ENCODE data around the gene SLC10A7. TPM values are rescaled to one million over a fixed set of nuclear protein-coding genes. Genes with fewer than 3 reads are reported as not detected.

The SLC10A7 gene
- total RNA-seq, 4 donors from 2014 or later, result 7.4 to 34.5 (median 17.1) TPM

- no peak overlapping the region for H3K27ac ChIP-seq
- TF ChIP-seq CTCF (IDR thresholded peaks at IDR 0.05) (no peak), POLR2A (IDR thresholded peaks at IDR 0.05) (no peak)
- H3K4me1 ChIP-seq, result no peaks in the 10 kb centered on the region
- no peaks in the 10 kb centered on the region for H3K9me3 ChIP-seq
- no peaks in the 10 kb centered on the region for H3K36me3 ChIP-seq
- intact Hi-C loops (cut with DNase I; ENCODE audit: low total_unique reads), result no loop called here
- no peaks in the 10 kb centered on the region for H3K27me3 ChIP-seq
- no peak overlapping the region for H3K4me3 ChIP-seq
- no peak for DNase-seq
Observed at GRCh38 chr4:146472404-146472803, 49.3 kb downstream of the SLC10A7 start.

- no peaks in the 10 kb centered on the region for H3K27me3 ChIP-seq
- intact Hi-C loops (cut with DNase I; ENCODE audit: low total_unique reads), result no loop called here
Observed at GRCh38 chr4:146470604-146471003, 51.1 kb downstream of the SLC10A7 start.

GRCh38 chr4:146469022-146469421 lies 52.7 kb downstream of the SLC10A7 start:
- intact Hi-C loops (cut with DNase I; ENCODE audit: low total_unique reads), result no loop called here
- Histone ChIP-seq H3K4me1 (no peaks in the 10 kb centered on the region), H3K36me3 (no peaks in the 10 kb centered on the region), H3K4me3 (no peak overlapping the region), H3K9me3 (no peaks in the 10 kb centered on the region), H3K27ac (no peak overlapping the region), H3K27me3 (no peaks in the 10 kb centered on the region)
- no peak for DNase-seq
- no peak for TF ChIP-seq POLR2A (IDR thresholded peaks at IDR 0.05)
- TF ChIP-seq CTCF (IDR thresholded peaks at IDR 0.05), result no peak

More at GRCh38 chr4:146470604-146471003, 51.1 kb downstream of the SLC10A7 start:
- Histone ChIP-seq H3K27ac (no peak overlapping the region), H3K4me3 (no peak overlapping the region), H3K36me3 (no peaks in the 10 kb centered on the region), H3K4me1 (no peaks in the 10 kb centered on the region), H3K9me3 (no peaks in the 10 kb centered on the region)
- no peak for TF ChIP-seq POLR2A (IDR thresholded peaks at IDR 0.05)
- no peak for TF ChIP-seq CTCF (IDR thresholded peaks at IDR 0.05)
- no peak for DNase-seq

GRCh38 chr4:146465628-146466027 lies 56.1 kb downstream of the SLC10A7 start:
- no peaks in the 10 kb centered on the region for H3K27me3 ChIP-seq
- no peak overlapping the region for H3K27ac ChIP-seq
- no peaks in the 10 kb centered on the region for H3K4me1 ChIP-seq
- TF ChIP-seq POLR2A (IDR thresholded peaks at IDR 0.05) (no peak), CTCF (IDR thresholded peaks at IDR 0.05) (no peak)
- H3K4me3 ChIP-seq, result no peak overlapping the region
- intact Hi-C loops (cut with DNase I; ENCODE audit: low total_unique reads), result no loop called here
- no peak for DNase-seq
- no peaks in the 10 kb centered on the region for H3K36me3 ChIP-seq
- no peaks in the 10 kb centered on the region for H3K9me3 ChIP-seq

GRCh38 chr4:146462251-146462650 lies 59.5 kb downstream of the SLC10A7 start:
- TF ChIP-seq CTCF (IDR thresholded peaks at IDR 0.05), result no peak
- TF ChIP-seq POLR2A (IDR thresholded peaks at IDR 0.05), result no peak
- Histone ChIP-seq H3K27me3 (no peaks in the 10 kb centered on the region), H3K27ac (no peak overlapping the region), H3K4me3 (no peak overlapping the region), H3K4me1 (no peaks in the 10 kb centered on the region), H3K9me3 (no peaks in the 10 kb centered on the region), H3K36me3 (no peaks in the 10 kb centered on the region)
- intact Hi-C loops (cut with DNase I; ENCODE audit: low total_unique reads), result no loop called here
- DNase-seq, result no peak

All from uterus (tissue), 4 donors.